ENCODE measurements around the gene VAMP4. TPM values are rescaled to one million over a fixed set of nuclear protein-coding genes. Genes with fewer than 3 reads are reported as not detected.

VAMP4 gene
- total RNA-seq, 1 donor from 2014 or later = 8.4 TPM

DNA sequence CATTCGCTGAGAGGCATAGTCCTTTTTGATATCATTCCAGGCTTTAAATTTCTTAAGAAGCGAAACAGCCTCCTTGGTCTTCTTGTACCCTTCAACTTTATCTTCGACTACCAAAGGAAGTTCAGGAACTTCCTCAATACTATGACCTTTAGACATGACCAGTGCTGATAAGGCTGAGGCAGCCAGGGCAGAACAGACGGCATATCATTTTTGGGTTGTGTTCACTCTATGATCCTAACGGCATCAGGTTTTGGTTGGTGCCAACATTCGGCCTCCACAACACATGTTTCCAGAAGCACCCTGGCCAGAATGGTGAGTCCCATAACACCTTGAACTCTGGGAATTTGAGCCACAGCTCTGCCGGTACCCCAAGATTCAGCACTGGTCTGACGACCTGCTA, 58.0 kb downstream of the VAMP4 start:
- no peak for TF ChIP-seq CTCF (IDR thresholded peaks at IDR 0.05; ENCODE audit: partially characterized antibody, unreplicated experiment)
- peaks cover 4% of the 10 kb centered on the region for H3K27me3 Mint-ChIP-seq (ENCODE audit: unreplicated experiment)
- H3K9me3 Mint-ChIP-seq (ENCODE audit: unreplicated experiment) = peaks cover 4% of the 10 kb centered on the region
- no peak overlapping the region for H3K27ac Mint-ChIP-seq (ENCODE audit: unreplicated experiment)
- H3K4me3 Mint-ChIP-seq (ENCODE audit: unreplicated experiment) = no peak overlapping the region
- DNase-seq = no peak
- no peaks in the 10 kb centered on the region for H3K4me1 Mint-ChIP-seq (ENCODE audit: low read depth, unreplicated experiment)
- H3K36me3 Mint-ChIP-seq (ENCODE audit: unreplicated experiment) = peaks cover 5% of the 10 kb centered on the region

DNA sequence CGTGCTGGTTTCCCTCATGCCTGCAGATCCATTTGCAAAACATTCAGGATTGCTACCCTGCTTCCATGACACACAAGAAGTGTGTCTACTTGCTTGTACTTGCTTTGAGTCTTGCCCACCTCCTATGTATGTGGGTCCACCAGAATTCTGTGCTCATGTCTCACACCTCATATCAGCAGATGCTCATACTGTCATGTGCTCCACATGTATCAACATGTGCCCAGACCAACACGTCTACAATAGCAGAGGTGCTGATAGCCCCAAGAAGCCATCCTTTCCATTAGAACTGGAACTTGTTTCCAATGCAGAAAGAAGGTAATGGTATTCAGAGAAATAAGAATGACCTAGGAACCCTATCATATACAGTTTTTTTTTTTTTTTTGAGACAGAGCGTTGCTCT, 61.5 kb downstream of the VAMP4 start:
- Mint-ChIP-seq H3K4me1 (ENCODE audit: low read depth, unreplicated experiment) (no peaks in the 10 kb centered on the region), H3K4me3 (ENCODE audit: unreplicated experiment) (no peak overlapping the region), H3K27me3 (ENCODE audit: unreplicated experiment) (no peaks in the 10 kb centered on the region), H3K9me3 (ENCODE audit: unreplicated experiment) (peaks cover 2% of the 10 kb centered on the region), H3K36me3 (ENCODE audit: unreplicated experiment) (no peaks in the 10 kb centered on the region), H3K27ac (ENCODE audit: unreplicated experiment) (no peak overlapping the region)
- no peak for TF ChIP-seq CTCF (IDR thresholded peaks at IDR 0.05; ENCODE audit: partially characterized antibody, unreplicated experiment)
- DNase-seq = no peak

GRCh38 chr1:171676823-171677222, 65.0 kb downstream of the VAMP4 start:
- H3K27me3 Mint-ChIP-seq (ENCODE audit: unreplicated experiment) = no peaks in the 10 kb centered on the region
- H3K36me3 Mint-ChIP-seq (ENCODE audit: unreplicated experiment) = no peaks in the 10 kb centered on the region
- H3K9me3 Mint-ChIP-seq (ENCODE audit: unreplicated experiment) = peaks cover 1% of the 10 kb centered on the region
- no peak overlapping the region for H3K4me3 Mint-ChIP-seq (ENCODE audit: unreplicated experiment)
- no peak for DNase-seq
- no peak for TF ChIP-seq CTCF (IDR thresholded peaks at IDR 0.05; ENCODE audit: partially characterized antibody, unreplicated experiment)
- no peaks in the 10 kb centered on the region for H3K4me1 Mint-ChIP-seq (ENCODE audit: low read depth, unreplicated experiment)
- H3K27ac Mint-ChIP-seq (ENCODE audit: unreplicated experiment) = no peak overlapping the region

DNA sequence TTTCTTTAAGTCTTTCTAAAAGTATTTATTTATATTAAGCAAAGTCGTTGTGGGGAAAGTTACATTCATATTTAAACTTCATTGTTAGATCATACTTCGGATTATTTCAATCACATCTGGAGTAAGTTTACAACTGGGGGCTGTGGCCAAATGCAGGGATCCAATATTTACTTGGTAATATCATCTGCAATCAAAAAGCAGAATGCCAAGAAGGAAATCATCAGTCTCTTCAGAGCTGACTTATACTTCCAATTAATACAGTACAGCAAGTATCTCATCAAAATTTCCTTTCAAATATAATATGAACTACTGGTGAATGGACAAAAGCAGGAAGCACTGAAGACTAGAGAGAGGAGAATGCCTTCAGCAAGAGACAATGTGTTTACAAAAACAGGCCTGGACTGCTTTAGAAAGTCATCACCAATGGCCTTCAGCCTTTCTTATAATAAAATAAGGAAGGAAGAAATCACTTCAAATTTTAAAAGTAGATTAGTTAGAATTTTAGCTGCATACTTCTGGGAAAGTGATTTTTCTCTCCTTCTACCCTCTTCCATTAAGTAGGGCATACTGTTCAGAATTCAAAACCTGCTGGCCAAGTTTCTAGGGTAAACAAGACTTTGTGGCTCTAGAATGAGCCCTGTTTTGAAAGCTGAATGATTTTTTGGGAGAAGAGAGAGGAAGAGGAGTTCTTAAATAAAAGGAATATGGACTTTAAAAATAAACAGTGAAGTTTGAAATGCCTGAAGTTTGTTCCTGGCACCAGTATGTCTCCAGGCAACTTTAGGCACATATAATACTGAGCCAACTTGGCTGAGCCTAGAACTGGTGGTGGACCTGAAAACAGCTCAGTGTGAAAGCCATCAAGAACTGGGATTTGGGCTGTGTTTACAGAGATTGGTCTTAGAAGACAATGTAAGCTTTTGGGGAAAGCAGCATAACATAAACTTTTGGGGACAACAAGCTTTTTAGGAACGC, 67.1 kb downstream of the VAMP4 start:
- Mint-ChIP-seq H3K4me1 (ENCODE audit: low read depth, unreplicated experiment) (no peaks in the 10 kb centered on the region), H3K27ac (ENCODE audit: unreplicated experiment) (no peak overlapping the region)

More for the DNA sequence above, 67.1 kb downstream of the VAMP4 start:
- no peak for DNase-seq
- Mint-ChIP-seq H3K9me3 (ENCODE audit: unreplicated experiment) (no peaks in the 10 kb centered on the region), H3K36me3 (ENCODE audit: unreplicated experiment) (no peaks in the 10 kb centered on the region), H3K27me3 (ENCODE audit: unreplicated experiment) (no peaks in the 10 kb centered on the region), H3K4me3 (ENCODE audit: unreplicated experiment) (no peak overlapping the region)
- TF ChIP-seq CTCF (IDR thresholded peaks at IDR 0.05; ENCODE audit: partially characterized antibody, unreplicated experiment) = no peak
